Measurements from ENCODE around the gene HS6ST3. TPM values are rescaled to one million over a fixed set of nuclear protein-coding genes. Genes with fewer than 3 reads are reported as not detected.

The HS6ST3 gene
- total and polyA plus RNA-seq, 2 donors (not counting 3 experiments of a cell fraction or from before 2014, with no cell fraction given), result 0.03 to 0.15 TPM

GRCh38 chr13:96661612-96662011 lies 571.7 kb downstream of the HS6ST3 start:
- H3K4me1 ChIP-seq (ENCODE audit: control insufficient read depth, extremely low read depth, insufficient read depth, low read length), result no peaks in the 10 kb centered on the region
- H3K4me3 ChIP-seq (replicated peaks in 1 of 3; ENCODE audit: insufficient read depth in 1 of 3, low read depth in 1 of 3, low read length in 3 of 3), result no peak overlapping the region
- H3K9me3 ChIP-seq (replicated peaks; ENCODE audit: control insufficient read depth, insufficient read depth, low read length), result peaks cover 2% of the 10 kb centered on the region
- no peak for DNase-seq (ENCODE audit: low read depth, low spot score)
- no peaks in the 10 kb centered on the region for H4K20me1 ChIP-seq (replicated peaks; ENCODE audit: control insufficient read depth, extremely low read depth, insufficient read depth, low read length)
- H3K27ac ChIP-seq (ENCODE audit: insufficient read depth, low read depth, low read length), result no peak overlapping the region
- no peak overlapping the region for H3K4me2 ChIP-seq (ENCODE audit: insufficient read depth, low read length)
- POLR2A ChIA-PET, result no interaction called here
- no TSS peak for BruUV-seq (replicated peaks)
- no peaks in the 10 kb centered on the region for H3K79me2 ChIP-seq (ENCODE audit: control insufficient read depth, insufficient read depth, low read length)
- no peaks in the 10 kb centered on the region for H3K27me3 ChIP-seq (ENCODE audit: control insufficient read depth in 2 of 2, insufficient read depth in 2 of 2, low read length in 2 of 2)
- H2AFZ ChIP-seq (ENCODE audit: low read depth, low read length), result no peak overlapping the region
- no peak overlapping the region for H3K9ac ChIP-seq (replicated peaks; ENCODE audit: extremely low read depth, insufficient read depth, low read length)
- H3K9me1 ChIP-seq (replicated peaks; ENCODE audit: control insufficient read depth, extremely low read depth, insufficient read depth, low read length), result no peaks in the 10 kb centered on the region
- no peak for TF ChIP-seq CTCF (IDR thresholded peaks at IDR 0.05; ENCODE audit: extremely low read depth in 1 of 2, insufficient read depth in 1 of 2, low read depth in 1 of 2, low read length in 2 of 2)
- TF ChIP-seq MAX (IDR thresholded peaks at IDR 0.05; ENCODE audit: insufficient read depth, insufficient read length), result no peak
- TF ChIP-seq GATA2 (IDR thresholded peaks at IDR 0.05; ENCODE audit: insufficient read depth, insufficient read length, low read depth, low read length), result no peak
- no peak for TF ChIP-seq EZH2 (IDR thresholded peaks at IDR 0.05; ENCODE audit: borderline replicate concordance, low read depth, low read length, severe bottlenecking)
- TF ChIP-seq POLR2AphosphoS5 (IDR thresholded peaks at IDR 0.05; ENCODE audit: insufficient read depth, low read depth, low read length), result no peak
- TF ChIP-seq FOS (IDR thresholded peaks at IDR 0.05; ENCODE audit: borderline replicate concordance, insufficient read depth, low read length), result no peak
- no peak for TF ChIP-seq MYC (IDR thresholded peaks at IDR 0.05; ENCODE audit: low read depth, low read length)
- TF ChIP-seq JUN (IDR thresholded peaks at IDR 0.05; ENCODE audit: borderline replicate concordance, insufficient read depth, insufficient read length, low read depth), result no peak
- TF ChIP-seq POLR2A (IDR thresholded peaks at IDR 0.05; ENCODE audit: low read depth, low read length), result no peak
- H3K36me3 ChIP-seq (ENCODE audit: control insufficient read depth in 2 of 2, extremely low read depth in 1 of 2, insufficient read depth in 2 of 2, low read length in 2 of 2), result no peaks in the 10 kb centered on the region
- FAIRE-seq, result no peak
- intact Hi-C loops (cut with micrococcal nuclease), result no loop called here
- CTCF ChIA-PET, result no interaction called here
- dilution Hi-C loops (cut with MboI; ENCODE audit: extremely low pct_ligation_motif_present, low sequenced_read_pairs), result no loop called here

Data from endothelial cell of umbilical vein (primary cell).